ENCODE measurements around the gene RAET1L. TPM values are rescaled to one million over a fixed set of nuclear protein-coding genes. Genes with fewer than 3 reads are reported as not detected.

RAET1L gene
- total RNA-seq, 1 donor: not detected

DNA sequence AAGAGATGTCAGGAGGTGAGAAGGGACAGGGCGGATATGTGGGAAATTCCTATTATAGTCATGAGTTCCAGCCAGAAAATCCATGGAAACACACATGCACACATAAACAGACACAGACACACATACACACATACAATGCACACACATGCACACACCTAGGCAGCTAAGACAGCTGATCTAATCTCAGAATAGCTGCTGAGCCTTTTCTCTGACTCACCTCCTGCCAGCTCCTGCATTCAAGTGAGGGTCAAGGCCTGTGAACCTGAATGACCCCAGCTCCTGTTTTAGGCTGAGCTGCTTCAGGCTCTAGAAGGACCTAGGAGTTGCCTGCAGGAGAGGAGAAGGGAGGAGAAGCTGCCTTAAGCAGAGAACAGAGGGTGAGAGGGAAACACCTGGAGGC, 21.6 kb upstream of the RAET1L start:
- TF ChIP-seq, protein P1, sequence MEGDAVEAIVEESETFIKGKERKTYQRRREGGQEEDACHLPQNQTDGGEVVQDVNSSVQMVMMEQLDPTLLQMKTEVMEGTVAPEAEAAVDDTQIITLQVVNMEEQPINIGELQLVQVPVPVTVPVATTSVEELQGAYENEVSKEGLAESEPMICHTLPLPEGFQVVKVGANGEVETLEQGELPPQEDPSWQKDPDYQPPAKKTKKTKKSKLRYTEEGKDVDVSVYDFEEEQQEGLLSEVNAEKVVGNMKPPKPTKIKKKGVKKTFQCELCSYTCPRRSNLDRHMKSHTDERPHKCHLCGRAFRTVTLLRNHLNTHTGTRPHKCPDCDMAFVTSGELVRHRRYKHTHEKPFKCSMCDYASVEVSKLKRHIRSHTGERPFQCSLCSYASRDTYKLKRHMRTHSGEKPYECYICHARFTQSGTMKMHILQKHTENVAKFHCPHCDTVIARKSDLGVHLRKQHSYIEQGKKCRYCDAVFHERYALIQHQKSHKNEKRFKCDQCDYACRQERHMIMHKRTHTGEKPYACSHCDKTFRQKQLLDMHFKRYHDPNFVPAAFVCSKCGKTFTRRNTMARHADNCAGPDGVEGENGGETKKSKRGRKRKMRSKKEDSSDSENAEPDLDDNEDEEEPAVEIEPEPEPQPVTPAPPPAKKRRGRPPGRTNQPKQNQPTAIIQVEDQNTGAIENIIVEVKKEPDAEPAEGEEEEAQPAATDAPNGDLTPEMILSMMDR (IDR thresholded peaks at IDR 0.05; ENCODE audit: insufficient read depth, low read length): no peak
- no peak overlapping the region for H3K4me3 ChIP-seq (ENCODE audit: low read depth, low read length)
- DNase-seq (ENCODE audit: low read depth): no peak

DNA sequence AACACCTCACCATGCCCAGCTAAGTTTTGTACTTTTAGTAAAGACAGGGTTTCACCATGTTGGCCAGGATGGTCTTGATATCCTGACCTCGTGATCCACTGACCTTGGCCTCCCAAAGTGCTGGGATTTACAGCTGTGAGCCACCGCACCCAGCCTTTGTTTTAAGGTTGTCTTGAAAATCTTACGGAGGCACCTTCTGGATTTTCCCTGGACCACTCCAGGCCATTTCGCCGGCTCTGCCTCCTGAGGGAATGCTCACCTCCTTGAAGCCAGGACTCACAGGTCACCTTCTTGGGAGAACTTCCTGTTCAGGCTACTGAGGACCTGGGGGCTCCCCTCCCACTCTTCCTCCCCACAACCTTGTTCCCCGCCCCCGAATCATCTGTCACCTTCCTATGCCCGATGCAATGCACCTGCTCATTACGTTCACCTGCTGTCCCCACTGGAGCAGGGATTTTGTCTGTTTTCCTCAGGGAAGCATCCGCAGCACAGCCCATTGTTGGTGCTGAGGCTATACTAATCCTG, 19.4 kb upstream of the RAET1L start:
- no peak for DNase-seq (ENCODE audit: low read depth)
- no peak overlapping the region for H3K4me3 ChIP-seq (ENCODE audit: low read depth, low read length)
- TF ChIP-seq, protein P1 (IDR thresholded peaks at IDR 0.05; ENCODE audit: insufficient read depth, low read length): no peak

DNA sequence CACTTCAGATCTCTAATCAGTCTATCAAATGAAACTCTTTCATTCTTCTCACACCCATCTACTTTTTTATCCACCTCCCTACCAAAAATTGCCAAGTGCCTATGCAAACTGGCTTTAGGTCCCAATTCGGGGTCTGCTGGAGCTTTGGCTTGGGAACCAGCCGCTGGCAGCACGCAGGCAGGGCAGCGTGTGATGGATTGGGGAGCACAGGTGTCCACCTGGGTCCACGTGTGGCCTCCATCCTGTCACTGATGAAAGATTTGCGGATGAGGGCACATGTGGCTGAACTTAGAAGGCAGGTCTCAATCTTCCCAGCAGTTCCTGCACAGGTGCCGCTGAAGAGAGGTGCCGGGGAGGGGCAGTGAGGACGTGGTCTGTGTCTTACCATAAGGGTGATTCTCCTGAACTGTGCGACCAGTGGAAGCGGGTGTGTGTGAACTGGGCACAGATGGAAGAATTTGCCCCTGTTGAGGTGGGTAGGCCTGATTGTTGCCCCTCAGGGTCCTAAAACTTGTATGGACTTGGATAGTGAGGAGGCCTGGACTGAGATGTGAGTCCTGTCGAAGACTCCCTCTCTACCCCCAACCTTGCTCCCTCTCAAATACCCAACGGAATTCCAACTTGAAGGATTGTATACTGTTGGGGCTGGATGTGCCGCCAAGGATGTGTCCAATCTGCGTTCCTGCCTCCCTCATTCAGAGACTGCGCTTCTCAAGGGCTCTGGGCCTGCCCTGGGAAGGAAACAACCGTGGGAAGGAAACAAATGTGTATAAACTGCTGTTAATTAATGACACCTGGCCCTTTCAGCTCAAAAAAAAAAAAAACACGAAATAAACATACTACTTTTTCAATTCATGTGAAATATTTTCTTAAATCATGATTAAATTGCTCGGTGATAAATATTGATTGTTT, 18.4 kb upstream of the RAET1L start:
- TF ChIP-seq, protein P1 (IDR thresholded peaks at IDR 0.05; ENCODE audit: insufficient read depth, low read length): no peak

DNA sequence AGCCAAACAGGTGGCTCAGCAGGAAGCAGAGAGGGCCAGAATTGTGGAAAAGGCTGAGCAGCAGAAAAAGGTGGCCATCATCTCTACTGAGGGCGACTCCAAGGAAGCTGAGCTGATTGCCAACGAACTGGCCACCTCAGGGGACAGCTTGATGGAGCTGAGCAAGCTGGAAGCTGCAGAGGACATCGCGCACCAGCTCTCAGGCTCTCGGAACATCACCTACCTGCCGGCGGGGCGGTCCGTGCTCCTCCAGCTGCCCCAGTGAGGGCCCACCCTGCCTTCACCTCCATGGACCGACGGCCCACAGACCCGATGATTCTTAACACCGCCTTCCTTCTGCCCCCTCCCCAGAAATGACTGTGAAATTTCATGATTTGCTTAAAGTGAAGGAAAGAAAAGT, 17.8 kb upstream of the RAET1L start:
- TF ChIP-seq, protein P1 (IDR thresholded peaks at IDR 0.05; ENCODE audit: insufficient read depth, low read length): no peak
- no peak for DNase-seq (ENCODE audit: low read depth)

More for the DNA sequence above, 18.4 kb upstream of the RAET1L start:
- DNase-seq (ENCODE audit: low read depth): no peak
- H3K4me3 ChIP-seq (ENCODE audit: low read depth, low read length): no peak overlapping the region

DNA sequence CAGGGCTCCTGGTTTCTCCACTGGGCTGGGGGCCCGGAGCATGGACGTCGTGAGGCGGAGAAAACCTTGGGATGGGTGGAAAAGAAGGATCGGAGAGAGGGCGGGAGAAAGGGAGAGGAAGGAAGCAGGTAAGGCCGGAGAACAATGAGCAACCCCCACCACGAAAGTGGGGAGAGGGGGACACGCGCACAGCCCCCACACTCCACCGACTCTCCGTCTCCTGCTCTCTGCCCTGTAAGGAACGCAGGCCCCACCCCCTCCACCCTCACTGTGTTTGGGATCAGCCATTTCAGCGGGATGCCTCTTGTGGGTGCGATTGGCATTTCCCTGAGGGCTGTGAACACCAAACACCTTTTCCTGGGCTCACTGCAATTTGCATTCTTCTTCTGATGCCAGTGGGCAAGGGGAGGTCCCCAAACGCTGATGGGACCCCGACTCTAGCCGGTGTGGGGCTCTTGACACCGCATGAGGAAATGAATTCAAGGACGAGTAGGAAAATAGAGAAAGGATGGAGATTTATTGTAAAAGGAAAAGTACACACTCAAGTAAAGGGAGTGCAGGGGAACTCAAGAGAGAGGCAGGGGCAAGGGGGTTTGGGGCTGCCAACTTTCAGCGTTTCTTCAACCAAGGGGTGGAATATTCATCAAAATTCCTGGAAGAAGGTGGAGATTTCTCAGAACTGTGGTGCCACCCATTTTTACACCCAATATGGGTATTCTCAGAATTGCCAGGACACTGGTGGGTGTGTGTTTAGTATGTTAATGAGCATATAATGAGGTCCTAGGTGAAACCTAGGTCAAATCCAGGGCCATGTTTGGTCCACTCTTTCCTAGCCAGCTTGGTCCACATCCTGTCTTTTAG, 13.1 kb upstream of the RAET1L start:
- no peak overlapping the region for H3K4me3 ChIP-seq (ENCODE audit: low read depth, low read length)
- DNase-seq (ENCODE audit: low read depth): no peak
- TF ChIP-seq, protein P1 (IDR thresholded peaks at IDR 0.05; ENCODE audit: insufficient read depth, low read length): no peak

More for the DNA sequence above, 17.8 kb upstream of the RAET1L start:
- no peak overlapping the region for H3K4me3 ChIP-seq (ENCODE audit: low read depth, low read length)

DNA sequence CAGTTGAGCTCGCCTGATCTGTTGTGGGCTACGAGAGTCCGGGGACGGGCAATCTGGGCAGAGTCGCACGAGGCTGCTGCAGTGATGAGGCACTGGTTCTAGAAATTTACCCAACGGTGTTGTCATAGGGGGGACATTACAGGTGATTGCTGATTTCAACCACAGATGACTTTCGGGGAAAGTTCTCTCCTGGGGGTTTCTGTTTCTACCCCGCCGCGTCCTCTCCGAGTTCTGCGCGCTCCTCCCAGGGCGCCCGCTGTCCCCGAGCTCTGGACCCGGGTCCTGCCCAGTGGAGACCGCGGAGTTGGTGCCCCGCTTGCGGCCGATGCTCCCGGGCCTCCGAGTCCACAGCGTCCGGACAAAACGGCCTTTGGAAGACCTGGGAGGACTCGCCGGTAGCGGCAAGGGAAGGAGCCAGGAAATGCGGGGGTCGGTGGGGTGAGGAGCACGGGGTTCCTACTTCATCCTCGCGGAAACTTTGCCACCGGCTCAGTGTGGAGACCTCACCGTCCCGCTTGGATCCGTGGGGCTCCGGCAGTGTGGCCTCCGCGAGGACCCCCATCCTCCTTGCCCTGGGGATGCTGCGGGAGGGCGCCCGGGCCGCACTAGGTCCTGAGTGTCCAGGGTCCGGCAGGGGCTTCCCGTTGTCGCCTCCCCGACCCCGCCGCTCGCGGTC, 12.3 kb upstream of the RAET1L start:
- DNase-seq (ENCODE audit: low read depth): no peak
- TF ChIP-seq, protein P1 (IDR thresholded peaks at IDR 0.05; ENCODE audit: insufficient read depth, low read length): no peak
- H3K4me3 ChIP-seq (ENCODE audit: low read depth, low read length): peak overlapping the region; percentile 17

Data from fibroblast of the aortic adventitia (primary cell).